ENCODE measurements around the gene UBAC2. TPM values are rescaled to one million over a fixed set of nuclear protein-coding genes. Genes with fewer than 3 reads are reported as not detected.

Gene UBAC2
- total RNA-seq, 1 donor from 2014 or later = 57.7 TPM

- Histone ChIP-seq H3K9me3 (no peaks in the 10 kb centered on the region), H3K36me3 (no peaks in the 10 kb centered on the region), H3K4me1 (peaks cover 48% of the 10 kb centered on the region), H3K4me3 (no peak overlapping the region), H3K27me3 (no peaks in the 10 kb centered on the region), H3K27ac (no peak overlapping the region)
- no peak for TF ChIP-seq CTCF (IDR thresholded peaks at IDR 0.05)
- intact Hi-C loops (cut with DNase I) = no loop called here
- DNase-seq (ENCODE audit: extremely low spot score in 2 of 2) = no peak
These were observed 17.5 kb downstream of the UBAC2 start for GRCh38 chr13:99218126-99218525.

- H3K27me3 ChIP-seq = no peaks in the 10 kb centered on the region
- intact Hi-C loops (cut with DNase I) = no loop called here
- H3K4me3 ChIP-seq = no peak overlapping the region
- no peaks in the 10 kb centered on the region for H3K9me3 ChIP-seq
- H3K36me3 ChIP-seq = no peaks in the 10 kb centered on the region
- peaks cover 50% of the 10 kb centered on the region for H3K4me1 ChIP-seq
- TF ChIP-seq POLR2AphosphoS5 (IDR thresholded peaks at IDR 0.05; ENCODE audit: insufficient read depth in 1 of 2, low read depth in 1 of 2) (no peak), POLR2A (IDR thresholded peaks at IDR 0.05) (no peak), CTCF (IDR thresholded peaks at IDR 0.05) (no peak)
- no peak overlapping the region for H3K27ac ChIP-seq
- no peak for DNase-seq (ENCODE audit: extremely low spot score in 2 of 2)
These were observed 17.9 kb downstream of the UBAC2 start for GRCh38 chr13:99218545-99218944.

GRCh38 chr13:99218969-99219368, 18.3 kb downstream of the UBAC2 start:
- H3K4me1 ChIP-seq = peaks cover 53% of the 10 kb centered on the region
- TF ChIP-seq POLR2AphosphoS5 (IDR thresholded peaks at IDR 0.05; ENCODE audit: insufficient read depth in 1 of 2, low read depth in 1 of 2) (peak in 1 of 2 donors; percentile 21), POLR2A (IDR thresholded peaks at IDR 0.05) (no peak)

GRCh38 chr13:99220199-99220935, 19.7 kb downstream of the UBAC2 start:
- H3K4me1 ChIP-seq = peaks cover 53% of the 10 kb centered on the region
- H3K36me3 ChIP-seq = no peaks in the 10 kb centered on the region
- no peak overlapping the region for H3K27ac ChIP-seq
- DNase-seq (ENCODE audit: extremely low spot score in 2 of 2) = no peak
- H3K4me3 ChIP-seq = no peak overlapping the region
- no peaks in the 10 kb centered on the region for H3K9me3 ChIP-seq
- intact Hi-C loops (cut with DNase I) = no loop called here
- H3K27me3 ChIP-seq = no peaks in the 10 kb centered on the region
- TF ChIP-seq POLR2AphosphoS5 (IDR thresholded peaks at IDR 0.05; ENCODE audit: insufficient read depth in 1 of 2, low read depth in 1 of 2) (no peak), CTCF (IDR thresholded peaks at IDR 0.05) (no peak)

More at GRCh38 chr13:99218969-99219368, 18.3 kb downstream of the UBAC2 start:
- no peaks in the 10 kb centered on the region for H3K27me3 ChIP-seq
- no peak for DNase-seq (ENCODE audit: extremely low spot score in 2 of 2)
- no peak overlapping the region for H3K27ac ChIP-seq
- no peaks in the 10 kb centered on the region for H3K9me3 ChIP-seq
- intact Hi-C loops (cut with DNase I) = no loop called here
- H3K36me3 ChIP-seq = no peaks in the 10 kb centered on the region
- H3K4me3 ChIP-seq = no peak overlapping the region

GRCh38 chr13:99221567-99222239, 21.0 kb downstream of the UBAC2 start:
- no peaks in the 10 kb centered on the region for H3K27me3 ChIP-seq
- no peak overlapping the region for H3K4me3 ChIP-seq
- no peak overlapping the region for H3K27ac ChIP-seq
- no peaks in the 10 kb centered on the region for H3K9me3 ChIP-seq
- intact Hi-C loops (cut with DNase I) = no loop called here
- H3K36me3 ChIP-seq = no peaks in the 10 kb centered on the region
- H3K4me1 ChIP-seq = peaks cover 60% of the 10 kb centered on the region
- TF ChIP-seq CTCF (IDR thresholded peaks at IDR 0.05) = no peak
- TF ChIP-seq POLR2AphosphoS5 (IDR thresholded peaks at IDR 0.05; ENCODE audit: insufficient read depth in 1 of 2, low read depth in 1 of 2) = no peak
- no peak for TF ChIP-seq POLR2A (IDR thresholded peaks at IDR 0.05)
- no peak for DNase-seq (ENCODE audit: extremely low spot score in 2 of 2)
